Activated naive CD8-positive, alpha-beta T cell treated with anti-CD3 and anti-CD28 coated beads, Interleukin-2, amount 50 U/mL, for 24 hours (primary cell): ENCODE data around the gene ATXN7L1.

Experiments used
- ATAC-seq: fragments of 150-1000 bp; cut with Tn5 transposase; one replicate; pipeline ENCODE4 v1.10.0; 2021
- DNase-seq: peaks from one replicate; pipeline ENCODE4 v3.0.0; 2021
- H3K27ac Mint-ChIP-seq: one replicate; pipeline ENCODE4 v1.8.0; 2021; ENCODE audit warnings: mild to moderate bottlenecking, mixed read lengths
- H3K27me3 Mint-ChIP-seq: one replicate; pipeline ENCODE4 v1.8.0; 2021; ENCODE audit warnings: mixed read lengths
- H3K36me3 Mint-ChIP-seq: one replicate; pipeline ENCODE4 v1.8.0; 2021; ENCODE audit warnings: low read depth, mixed read lengths
- H3K4me1 Mint-ChIP-seq: one replicate; pipeline ENCODE4 v1.8.0; 2021; ENCODE audit warnings: mixed read lengths
- H3K4me3 Mint-ChIP-seq: one replicate; pipeline ENCODE4 v1.8.0; 2021; ENCODE audit warnings: mild to moderate bottlenecking, moderate library complexity, mixed read lengths
- H3K9me3 Mint-ChIP-seq: one replicate; pipeline ENCODE4 v1.8.0; 2021; ENCODE audit warnings: mixed read lengths

The ATXN7L1 gene

GRCh38 chr7:105580022-105580740, 296.2 kb downstream of the ATXN7L1 start:
- H3K9me3 Mint-ChIP-seq, result peaks cover 13% of the 10 kb centered on the region
- ATAC-seq, result no peak
- peaks cover 4% of the 10 kb centered on the region for H3K4me1 Mint-ChIP-seq
- H3K36me3 Mint-ChIP-seq, result peaks cover 2% of the 10 kb centered on the region
- H3K4me3 Mint-ChIP-seq, result no peak overlapping the region
- no peak overlapping the region for H3K27ac Mint-ChIP-seq
- no peak for DNase-seq
- H3K27me3 Mint-ChIP-seq, result peaks cover 13% of the 10 kb centered on the region

GRCh38 chr7:105578496-105578895, 297.9 kb downstream of the ATXN7L1 start:
- H3K9me3 Mint-ChIP-seq, result peaks cover 4% of the 10 kb centered on the region
- ATAC-seq (no peak), DNase-seq (no peak)
- H3K36me3 Mint-ChIP-seq, result peaks cover 2% of the 10 kb centered on the region
- H3K27ac Mint-ChIP-seq, result no peak overlapping the region
- peaks cover 13% of the 10 kb centered on the region for H3K27me3 Mint-ChIP-seq
- peaks cover 4% of the 10 kb centered on the region for H3K4me1 Mint-ChIP-seq
- no peak overlapping the region for H3K4me3 Mint-ChIP-seq

- peaks cover 9% of the 10 kb centered on the region for H3K27me3 Mint-ChIP-seq
- no peak overlapping the region for H3K4me3 Mint-ChIP-seq
- H3K36me3 Mint-ChIP-seq, result peaks cover 2% of the 10 kb centered on the region
- peaks cover 4% of the 10 kb centered on the region for H3K4me1 Mint-ChIP-seq
- no peak for DNase-seq
- no peaks in the 10 kb centered on the region for H3K9me3 Mint-ChIP-seq
- no peak for ATAC-seq
- no peak overlapping the region for H3K27ac Mint-ChIP-seq
These were observed 299.1 kb downstream of the ATXN7L1 start for GRCh38 chr7:105577251-105577650.

- Mint-ChIP-seq H3K27me3 (no peaks in the 10 kb centered on the region), H3K27ac (no peak overlapping the region), H3K4me3 (no peak overlapping the region), H3K4me1 (no peaks in the 10 kb centered on the region), H3K36me3 (peaks cover 11% of the 10 kb centered on the region), H3K9me3 (no peaks in the 10 kb centered on the region)
- no peak for DNase-seq
- no peak for ATAC-seq
These were observed 304.5 kb downstream of the ATXN7L1 start for GRCh38 chr7:105571891-105572290.

DNA sequence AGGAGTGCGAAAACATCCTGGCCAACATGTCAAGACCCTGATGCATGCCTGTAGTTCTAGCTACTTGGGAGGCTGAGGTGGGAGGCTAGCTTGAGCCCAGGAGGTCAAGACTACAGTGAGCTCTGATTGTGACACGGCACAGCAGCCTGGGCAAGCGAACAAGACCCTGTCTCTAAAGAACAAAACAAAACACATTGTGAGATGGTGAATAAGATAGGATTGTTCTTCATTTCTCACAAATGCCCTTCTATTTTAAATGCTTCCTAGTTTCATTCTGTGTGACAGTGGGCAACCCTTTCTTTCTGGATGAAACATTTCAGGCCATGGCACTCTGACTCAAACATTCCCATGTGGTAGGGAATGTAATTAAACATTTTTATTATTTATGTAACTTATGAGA, 308.6 kb downstream of the ATXN7L1 start:
- Mint-ChIP-seq H3K27ac (no peak overlapping the region), H3K4me3 (no peak overlapping the region), H3K27me3 (no peaks in the 10 kb centered on the region), H3K9me3 (no peaks in the 10 kb centered on the region), H3K4me1 (no peaks in the 10 kb centered on the region), H3K36me3 (peaks cover 23% of the 10 kb centered on the region)
- ATAC-seq, result no peak
- DNase-seq, result no peak

GRCh38 chr7:105567024-105567423, 309.4 kb downstream of the ATXN7L1 start:
- Mint-ChIP-seq H3K27me3 (no peaks in the 10 kb centered on the region), H3K27ac (no peak overlapping the region), H3K36me3 (peaks cover 30% of the 10 kb centered on the region), H3K4me1 (no peaks in the 10 kb centered on the region), H3K4me3 (no peak overlapping the region), H3K9me3 (no peaks in the 10 kb centered on the region)
- ATAC-seq (no peak), DNase-seq (no peak)

DNA sequence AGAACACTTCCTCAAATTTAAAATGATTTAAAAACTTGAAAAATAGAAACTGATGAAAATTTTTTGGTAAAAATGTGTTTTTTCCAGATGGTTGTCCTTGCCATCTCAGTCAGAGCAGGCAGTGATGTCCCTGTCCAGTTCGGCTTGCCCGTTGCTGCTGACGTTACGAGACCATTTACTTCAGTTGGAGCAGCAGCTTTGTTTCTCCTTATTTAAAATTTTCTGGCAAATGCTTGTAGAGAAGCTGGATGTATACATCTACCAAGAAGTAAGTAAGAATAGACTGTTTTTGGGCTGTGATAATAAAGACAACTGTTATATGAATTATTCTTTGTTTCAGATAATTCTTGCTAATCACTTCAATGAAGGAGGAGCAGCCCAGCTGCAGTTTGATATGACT, 311.2 kb downstream of the ATXN7L1 start:
- H3K27ac Mint-ChIP-seq, result no peak overlapping the region

DNA sequence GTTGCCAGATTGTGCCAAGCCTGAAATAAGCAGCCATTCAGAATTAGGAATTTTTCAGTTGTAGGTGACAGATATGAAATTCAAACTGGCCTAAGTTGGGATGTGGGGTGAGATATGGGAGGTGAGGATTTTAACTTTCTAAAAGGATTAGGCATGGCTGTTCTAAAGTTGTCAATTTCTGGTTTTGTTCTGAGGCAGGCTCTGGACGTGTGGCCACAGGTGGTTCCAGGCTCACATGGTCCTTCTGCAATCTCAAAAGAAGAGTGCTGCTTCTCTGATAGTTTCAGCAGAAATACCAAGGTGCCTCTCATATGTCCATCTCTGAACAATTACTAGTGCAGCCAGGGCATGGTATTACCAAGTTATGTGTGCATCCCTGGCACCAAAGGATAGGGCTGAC, 316.5 kb downstream of the ATXN7L1 start:
- H3K27me3 Mint-ChIP-seq, result no peaks in the 10 kb centered on the region
- H3K4me3 Mint-ChIP-seq, result no peak overlapping the region
- no peaks in the 10 kb centered on the region for H3K9me3 Mint-ChIP-seq
- H3K36me3 Mint-ChIP-seq, result peaks cover 32% of the 10 kb centered on the region
- H3K4me1 Mint-ChIP-seq, result no peaks in the 10 kb centered on the region
- DNase-seq (no peak), ATAC-seq (no peak)
- H3K27ac Mint-ChIP-seq, result no peak overlapping the region

More for the DNA sequence above, 311.2 kb downstream of the ATXN7L1 start:
- Mint-ChIP-seq H3K4me1 (no peaks in the 10 kb centered on the region), H3K36me3 (peaks cover 31% of the 10 kb centered on the region), H3K9me3 (no peaks in the 10 kb centered on the region), H3K4me3 (no peak overlapping the region), H3K27me3 (no peaks in the 10 kb centered on the region)
- no peak for ATAC-seq
- DNase-seq, result no peak
